MCF 10A (cell line): ENCODE data around the gene UNC119. TPM values are rescaled to one million over a fixed set of nuclear protein-coding genes. Genes with fewer than 3 reads are reported as not detected.
A peak's percentile ranks its signal among the peaks of the same experiment; 100 is the strongest.

Source experiments
- BruUV-seq: library from RNA; stranded (reverse); fragments of 400-500 nt; replicated peaks from 2 replicates; lab custom pipeline; 2021; lab: Mats Ljungman, UMichigan
- CTCF ChIA-PET: fragments of 300-600 bp; sonication (Branson Sonifier 250); formaldehyde crosslinking; extraction: SDS; loops from one replicate; lab custom pipeline; 2021; ENCODE audit warnings: antibody characterized with exemption, inconsistent platforms; lab: Yijun Ruan, JAX
- POLR2A ChIA-PET: fragments of 300-600, 350-650 bp; sonication (Branson Sonifier 250); formaldehyde crosslinking; extraction: SDS; loops from one replicate; lab custom pipeline; 2020; ENCODE audit warnings: antibody characterized with exemption, inconsistent platforms; lab: Yijun Ruan, JAX
- DNase-seq: peaks from one replicate; pipeline ENCODE4 v3.0.0-alpha.2; 2018; ENCODE audit not compliant: unreplicated experiment
- H3K27ac Mint-ChIP-seq: one replicate; pipeline ENCODE4 v1.8.0; 2022; ENCODE audit warnings: mild to moderate bottlenecking, low read depth, mixed read lengths; ENCODE audit not compliant: unreplicated experiment
- H3K27me3 Mint-ChIP-seq: one replicate; pipeline ENCODE4 v1.8.0; 2022; ENCODE audit warnings: mixed read lengths; ENCODE audit not compliant: insufficient read depth, unreplicated experiment
- H3K36me3 Mint-ChIP-seq: one replicate; pipeline ENCODE4 v1.8.0; 2022; ENCODE audit warnings: mild to moderate bottlenecking, moderate library complexity, mixed read lengths; ENCODE audit not compliant: insufficient read depth, unreplicated experiment
- H3K4me1 Mint-ChIP-seq: one replicate; pipeline ENCODE4 v1.8.0; 2022; ENCODE audit warnings: mixed read lengths; ENCODE audit not compliant: insufficient read depth, unreplicated experiment
- H3K4me3 Mint-ChIP-seq: one replicate; pipeline ENCODE4 v1.8.0; 2022; ENCODE audit warnings: mild to moderate bottlenecking, moderate library complexity, mixed read lengths; ENCODE audit not compliant: unreplicated experiment
- H3K9me3 Mint-ChIP-seq: one replicate; pipeline ENCODE4 v1.8.0; 2022; ENCODE audit warnings: mixed read lengths; ENCODE audit not compliant: unreplicated experiment
- CTCF ChIP-seq: fragments of 200-600 bp; IDR thresholded peaks from one replicate; pipeline ENCODE4 v1.8.0; 2022; ENCODE audit warnings: antibody characterized with exemption, mild to moderate bottlenecking; ENCODE audit not compliant: unreplicated experiment
- intact Hi-C: fragments of 100-400 bp; cut with micrococcal nuclease; formaldehyde crosslinking; loops from 2 replicates; pipeline ENCODE4 v1.14.1; 2022
- total RNA-seq: library from RNA; stranded (reverse); gene quantifications from 2 replicates; pipeline ENCODE4 v1.2.3, GENCODE V29; 2022

The UNC119 gene
- total RNA-seq, 1 experiment from 2014 or later = 12.5 TPM

GRCh38 chr17:28551421-28552175 lies 826 bp downstream of the UNC119 start:
- Mint-ChIP-seq H3K27ac (no peak overlapping the region), H3K4me3 (peak overlapping the region; percentile 75), H3K36me3 (peaks cover 32% of the 10 kb centered on the region), H3K27me3 (no peaks in the 10 kb centered on the region), H3K9me3 (no peaks in the 10 kb centered on the region), H3K4me1 (no peaks in the 10 kb centered on the region)
- CTCF ChIA-PET = interaction anchor here (0.5 to 3.8 kb wide), 8 partner anchors 11 to 1211 kb away, joined by 3 to 35 read pairs (median 4); no protein-coding TSS in a partner anchor
- no peak for DNase-seq
- intact Hi-C loops = no loop called here
- POLR2A ChIA-PET = interaction anchor here (0.5 to 2.0 kb wide), 11 partner anchors 19 to 260 kb away, joined by 3 to 18 read pairs (median 3); partner anchors contain the start of genes ALDOC and PIGS
- no TSS peak for BruUV-seq
- no peak for TF ChIP-seq CTCF

GRCh38 chr17:28550858-28551257 lies 1.6 kb downstream of the UNC119 start:
- intact Hi-C loops = no loop called here
- CTCF ChIA-PET = interaction anchor here (0.5 to 3.8 kb wide), 7 partner anchors 11 to 135 kb away, joined by 3 to 35 read pairs (median 4); no protein-coding TSS in a partner anchor
- peaks cover under 1% of the 10 kb centered on the region for H3K4me1 Mint-ChIP-seq
- no peak for TF ChIP-seq CTCF
- no peaks in the 10 kb centered on the region for H3K9me3 Mint-ChIP-seq
- H3K27ac Mint-ChIP-seq = no peak overlapping the region
- H3K27me3 Mint-ChIP-seq = no peaks in the 10 kb centered on the region
- DNase-seq = no peak
- POLR2A ChIA-PET = interaction anchor here (0.5 to 2.0 kb wide), 7 partner anchors 20 to 261 kb away, joined by 3 to 18 read pairs (median 4); partner anchors contain the start of gene PIGS
- peaks cover 24% of the 10 kb centered on the region for H3K36me3 Mint-ChIP-seq
- no TSS peak for BruUV-seq
- no peak overlapping the region for H3K4me3 Mint-ChIP-seq

GRCh38 chr17:28549236-28550132 lies 2.9 kb downstream of the UNC119 start:
- Mint-ChIP-seq H3K4me1 (peaks cover 6% of the 10 kb centered on the region), H3K36me3 (peaks cover 14% of the 10 kb centered on the region), H3K9me3 (no peaks in the 10 kb centered on the region), H3K27ac (no peak overlapping the region), H3K27me3 (no peaks in the 10 kb centered on the region), H3K4me3 (no peak overlapping the region)
- intact Hi-C loops = loop anchor here (2.0 to 10.0 kb wide), 2 partner anchors 55 to 215 kb away; partner anchors contain the start of genes IFT20 and TNFAIP1
- no TSS peak for BruUV-seq
- no peak for DNase-seq
- TF ChIP-seq CTCF = no peak
- ChIA-PET POLR2A (interaction anchor here (0.6 to 1.0 kb wide), 2 partner anchors 170 to 214 kb away, joined by 3 to 4 read pairs; partner anchors contain the start of genes RPL23A and TNFAIP1), CTCF (interaction anchor here (0.5 to 3.8 kb wide), 9 partner anchors 9 to 546 kb away, joined by 3 to 35 read pairs (median 4); no protein-coding TSS in a partner anchor)
